Measurements from ENCODE around the gene RXRA.
A peak's percentile ranks its signal among the peaks of the same experiment; 100 is the strongest.

RXRA gene

DNA sequence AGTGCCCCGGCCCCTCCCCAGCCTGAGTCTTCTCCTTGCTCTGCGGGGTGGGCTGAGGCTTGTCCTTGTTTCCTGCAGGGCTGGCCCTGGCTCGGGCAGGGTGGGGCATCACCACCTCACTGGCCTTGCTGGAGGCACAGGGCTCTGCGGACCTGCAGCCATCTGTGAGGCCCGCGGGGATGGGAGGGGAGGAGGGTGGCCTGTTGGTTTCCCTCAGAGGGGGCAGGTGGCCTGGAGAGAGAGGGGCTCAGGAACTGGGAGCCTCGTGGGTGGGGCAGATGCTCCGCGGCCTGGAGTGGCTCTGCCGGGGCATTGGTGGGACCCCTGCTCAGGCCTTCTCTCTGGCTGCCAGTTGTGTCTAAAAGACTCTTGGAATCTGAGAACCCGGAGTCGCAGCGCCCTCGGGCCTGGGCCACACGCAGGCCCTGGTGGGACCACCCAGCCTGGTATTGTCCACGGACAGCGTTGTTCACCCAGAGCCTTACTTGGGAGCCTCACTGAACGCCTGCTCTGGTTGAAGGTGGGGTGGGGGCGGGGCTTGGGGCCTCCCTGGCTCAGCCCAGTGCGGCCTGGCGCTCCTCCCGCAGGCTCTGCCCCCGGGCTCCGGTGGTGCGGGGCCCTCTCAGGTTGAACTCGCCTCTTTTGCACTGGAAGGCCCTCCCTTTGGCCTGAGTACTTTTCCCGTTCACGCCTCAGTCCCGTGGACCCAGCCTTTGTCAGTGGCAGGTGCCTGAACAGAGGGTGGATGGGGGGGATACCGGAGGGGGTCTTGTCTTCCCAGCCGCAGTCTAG, 111.3 kb downstream of the RXRA start:
- no peak for DNase-seq

DNA sequence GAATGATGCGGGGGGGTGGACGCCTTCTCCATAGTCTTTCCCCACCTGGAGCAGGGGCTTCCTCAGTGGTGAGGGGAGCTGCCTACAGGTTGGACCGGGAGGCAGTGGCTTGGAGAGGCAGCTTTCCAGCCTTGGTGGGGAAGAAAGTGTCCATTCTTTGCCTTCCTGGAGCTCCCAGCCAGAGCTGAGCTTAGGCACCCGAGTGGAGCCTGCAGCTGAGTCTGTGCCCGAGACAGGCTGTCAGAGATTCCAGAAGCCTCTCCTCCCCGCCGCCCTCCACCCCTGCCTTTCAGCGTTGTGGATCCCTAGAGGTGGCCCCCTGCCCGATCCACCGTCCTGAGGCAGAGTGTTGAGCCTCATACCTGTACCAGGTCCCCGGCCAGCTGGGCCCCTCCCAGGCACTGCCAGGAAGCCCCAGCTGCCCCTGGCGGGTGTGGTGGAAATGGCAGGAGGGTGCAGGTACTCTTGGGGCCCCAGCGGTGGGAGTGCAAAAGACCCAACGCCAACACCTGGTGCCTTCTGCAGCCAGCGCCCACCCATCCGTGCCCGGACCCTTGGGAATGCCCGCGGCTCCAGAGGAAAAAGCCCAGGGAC, 112.0 kb downstream of the RXRA start:
- DNase-seq, result no peak

DNA sequence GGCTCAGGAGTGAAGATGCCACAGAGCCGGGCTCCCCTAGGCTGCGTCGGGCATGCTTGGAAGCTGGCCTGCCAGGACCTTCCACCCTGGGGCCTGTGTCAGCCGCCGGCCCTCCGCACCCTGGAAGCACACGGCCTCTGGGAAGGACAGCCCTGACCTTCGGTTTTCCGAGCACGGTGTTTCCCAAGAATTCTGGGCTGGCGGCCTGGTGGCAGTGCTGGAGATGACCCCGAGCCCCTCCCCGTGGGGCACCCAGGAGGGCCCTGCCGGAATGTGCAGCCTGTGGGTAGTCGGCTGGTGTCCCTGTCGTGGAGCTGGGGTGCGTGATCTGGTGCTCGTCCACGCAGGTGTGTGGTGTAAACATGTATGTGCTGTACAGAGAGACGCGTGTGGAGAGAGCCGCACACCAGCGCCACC, 113.1 kb downstream of the RXRA start:
- no peak for DNase-seq

DNA sequence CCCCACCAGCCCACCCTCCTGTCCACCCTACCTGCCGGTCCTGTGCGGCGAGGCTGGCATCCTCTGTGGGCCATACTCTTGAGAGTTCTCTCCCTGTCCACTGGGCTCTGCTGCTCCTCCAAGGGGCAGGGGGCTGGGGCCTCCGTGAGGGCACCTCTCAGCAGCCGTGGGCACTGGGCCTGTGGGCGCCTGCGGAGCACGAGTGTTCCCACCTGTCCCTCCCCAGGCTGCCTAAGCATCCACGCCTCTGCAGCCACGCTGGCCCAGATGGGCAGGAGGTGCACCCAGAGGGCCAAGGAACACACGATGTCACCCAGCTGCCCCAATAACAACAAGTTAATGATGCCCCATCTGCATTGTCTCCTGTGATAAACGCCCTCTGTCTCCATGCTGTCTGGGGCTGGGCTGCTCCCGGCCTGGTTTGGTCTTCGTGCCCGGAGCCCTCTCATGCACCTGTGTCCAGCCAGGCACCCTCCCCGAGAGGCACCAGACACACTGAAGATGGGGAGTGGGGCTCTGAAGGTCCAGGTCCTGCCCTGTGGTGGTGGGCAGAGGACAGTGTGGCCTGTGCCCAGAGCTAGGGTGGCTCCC, 114.5 kb downstream of the RXRA start:
- no peak for DNase-seq

DNA sequence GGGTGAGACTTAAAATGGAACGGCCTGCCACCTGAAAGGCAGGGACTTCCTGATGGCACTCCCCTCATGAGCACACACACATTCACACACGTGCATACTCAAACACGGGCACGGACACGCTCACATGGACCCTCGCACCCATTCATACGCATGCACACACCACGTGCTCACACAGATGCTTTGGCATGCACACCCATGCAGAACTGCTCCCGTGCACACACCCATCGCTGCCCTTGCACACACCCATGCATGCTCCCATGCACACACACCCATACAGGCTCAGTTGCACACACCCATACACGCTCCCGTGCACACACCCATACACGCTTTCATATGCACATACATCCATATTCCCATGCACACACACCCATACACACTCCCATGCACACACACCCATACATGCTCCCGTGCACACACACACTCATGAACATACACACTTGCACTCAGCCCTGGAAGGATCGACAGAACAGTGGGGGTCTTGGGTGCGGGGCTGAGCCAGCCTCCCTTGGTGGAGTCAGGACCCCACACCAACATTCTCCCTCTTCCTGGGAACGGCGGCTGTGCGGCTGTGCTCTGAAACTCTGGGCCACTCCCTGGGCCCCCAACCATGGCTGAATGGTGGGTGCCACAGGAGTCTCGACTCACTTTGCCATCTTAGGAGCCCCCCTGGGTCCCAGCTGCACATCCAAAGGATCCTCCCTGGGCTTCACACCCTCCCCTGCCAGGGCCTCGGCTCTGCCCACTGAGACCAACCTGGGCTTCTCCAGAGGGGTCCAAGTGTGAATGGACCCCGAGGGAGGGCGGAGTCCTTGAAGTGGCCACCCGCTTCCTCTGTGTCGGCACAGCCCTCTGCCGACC, 115.2 kb downstream of the RXRA start:
- DNase-seq, result no peak

DNA sequence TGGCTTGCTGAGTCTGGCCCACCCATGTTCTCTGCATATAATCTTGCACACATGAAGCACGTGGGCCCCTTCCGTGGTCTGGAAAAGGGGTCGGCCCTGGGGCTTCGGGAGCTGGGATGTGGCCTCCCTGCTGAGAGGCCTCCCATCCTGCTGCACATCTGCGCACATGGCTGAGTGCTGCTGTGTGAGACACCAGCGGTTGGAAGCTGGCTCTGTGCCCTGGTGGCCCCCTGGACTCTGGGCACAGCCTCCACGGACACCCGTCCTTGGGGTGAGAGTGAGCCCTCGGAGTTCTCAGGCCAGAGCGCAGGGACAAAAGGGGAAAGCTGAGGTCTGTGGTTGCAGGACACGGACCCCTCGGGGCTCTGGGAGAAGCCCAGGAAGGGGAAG, 115.8 kb downstream of the RXRA start:
- no peak for DNase-seq

DNA sequence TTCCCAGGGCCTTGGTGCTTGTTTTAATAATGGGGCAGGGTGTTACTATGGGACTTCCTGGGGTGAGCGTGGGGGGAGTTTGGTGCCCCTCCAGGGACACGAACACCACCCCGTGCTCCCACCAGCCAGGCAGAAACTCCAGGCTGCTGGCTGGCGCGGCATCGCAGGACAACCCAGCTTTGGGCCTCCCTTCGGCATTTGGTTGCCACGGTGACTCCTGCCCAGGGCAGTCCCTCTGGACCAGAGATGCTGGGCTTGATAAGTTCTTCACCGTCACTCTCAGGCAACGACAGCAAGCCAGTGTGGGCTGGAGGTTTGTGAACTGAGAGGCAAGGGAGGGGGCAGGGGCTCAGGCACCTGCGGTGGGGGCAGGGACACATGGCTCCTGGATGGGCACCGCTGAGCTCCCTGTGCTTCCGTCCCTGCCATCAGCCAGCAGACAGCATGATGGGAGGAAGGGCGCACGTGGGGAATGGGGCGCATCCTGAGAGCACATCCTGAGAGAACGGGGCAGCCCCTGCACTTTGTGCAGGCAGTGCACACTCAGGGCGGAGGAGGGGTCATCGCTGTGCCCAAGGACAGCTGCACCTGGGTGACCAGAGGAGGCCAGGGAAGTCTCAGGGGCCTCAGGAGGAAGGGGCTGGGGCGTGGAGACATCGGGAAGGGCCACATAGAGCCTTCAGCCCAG, 116.4 kb downstream of the RXRA start:
- no peak for DNase-seq

DNA sequence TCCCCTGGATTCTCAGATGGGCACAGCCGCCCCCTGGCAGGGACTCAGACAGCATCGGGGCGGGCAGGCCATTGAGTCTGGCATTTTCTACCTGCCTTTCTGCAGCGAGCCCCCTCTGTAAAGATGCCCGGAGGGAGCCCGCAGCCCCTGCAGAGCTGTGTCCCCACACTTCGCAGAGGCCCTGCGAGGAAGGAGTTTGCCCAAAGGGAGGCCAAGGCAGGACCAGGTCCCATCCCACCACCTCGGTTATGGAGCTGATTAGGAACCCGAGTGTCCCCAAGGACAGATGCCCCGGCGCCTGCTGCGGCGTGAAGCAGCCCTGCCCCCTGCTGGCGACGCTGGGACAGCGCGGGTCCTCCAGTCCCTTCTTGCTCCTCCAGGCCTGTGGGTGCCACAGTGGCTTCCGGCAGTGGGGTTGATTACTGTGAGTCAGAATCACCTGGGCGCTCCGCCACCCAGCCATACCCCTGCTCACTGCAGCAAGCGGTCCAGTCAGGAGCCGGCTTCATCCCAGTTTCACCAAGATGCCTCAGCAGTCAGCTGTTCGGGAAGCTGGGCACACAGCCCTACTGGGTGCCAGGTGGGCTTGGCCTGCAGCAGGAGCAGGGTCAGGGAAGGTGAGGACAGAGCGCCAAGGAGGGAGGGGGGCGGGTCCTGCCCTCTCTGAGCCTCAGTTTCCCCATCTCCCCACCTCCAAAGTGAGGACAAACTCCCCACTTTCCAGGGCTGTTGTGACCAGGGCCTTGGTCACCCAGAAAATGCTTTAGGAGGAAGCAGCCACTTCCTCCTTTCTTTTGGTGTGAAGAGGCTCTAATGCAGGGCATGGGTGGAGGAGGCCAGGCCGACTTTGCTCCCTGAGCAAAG, 117.2 kb downstream of the RXRA start:
- peak; percentile 90 for DNase-seq

DNA sequence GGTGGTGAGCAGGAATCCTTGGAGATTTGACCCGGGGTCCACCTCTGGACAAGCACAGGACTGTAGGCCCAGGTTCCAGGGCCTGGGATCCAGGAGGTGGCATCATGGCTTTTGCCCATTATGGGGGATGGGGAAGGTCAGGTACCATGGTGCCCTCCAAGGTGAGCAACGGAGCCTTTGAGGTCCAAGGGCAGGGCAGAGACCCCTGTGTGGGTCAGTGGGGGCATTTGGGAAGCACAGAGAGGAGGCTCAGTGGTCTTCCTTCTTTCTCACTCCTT, 117.7 kb downstream of the RXRA start:
- no peak for DNase-seq

DNA sequence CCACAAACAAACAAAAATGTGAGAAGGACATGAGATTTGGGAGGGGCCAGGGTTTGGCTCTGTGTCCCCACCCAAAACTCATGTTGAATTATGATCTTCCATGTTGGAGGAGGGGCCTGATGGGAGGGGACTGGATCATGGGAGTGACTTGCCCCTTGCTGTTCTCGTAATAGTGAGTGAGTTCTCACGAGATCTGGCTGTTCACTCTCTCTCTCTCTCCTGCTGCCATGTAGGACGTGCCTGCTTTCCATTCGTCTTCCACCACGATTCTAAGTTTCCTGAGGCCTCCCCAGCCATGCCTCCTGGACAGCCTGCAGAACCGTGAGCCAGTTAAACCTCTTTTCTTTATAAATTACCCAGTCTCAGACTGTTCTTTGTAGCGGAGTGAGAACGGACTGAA, 118.7 kb downstream of the RXRA start:
- no peak for DNase-seq

DNA sequence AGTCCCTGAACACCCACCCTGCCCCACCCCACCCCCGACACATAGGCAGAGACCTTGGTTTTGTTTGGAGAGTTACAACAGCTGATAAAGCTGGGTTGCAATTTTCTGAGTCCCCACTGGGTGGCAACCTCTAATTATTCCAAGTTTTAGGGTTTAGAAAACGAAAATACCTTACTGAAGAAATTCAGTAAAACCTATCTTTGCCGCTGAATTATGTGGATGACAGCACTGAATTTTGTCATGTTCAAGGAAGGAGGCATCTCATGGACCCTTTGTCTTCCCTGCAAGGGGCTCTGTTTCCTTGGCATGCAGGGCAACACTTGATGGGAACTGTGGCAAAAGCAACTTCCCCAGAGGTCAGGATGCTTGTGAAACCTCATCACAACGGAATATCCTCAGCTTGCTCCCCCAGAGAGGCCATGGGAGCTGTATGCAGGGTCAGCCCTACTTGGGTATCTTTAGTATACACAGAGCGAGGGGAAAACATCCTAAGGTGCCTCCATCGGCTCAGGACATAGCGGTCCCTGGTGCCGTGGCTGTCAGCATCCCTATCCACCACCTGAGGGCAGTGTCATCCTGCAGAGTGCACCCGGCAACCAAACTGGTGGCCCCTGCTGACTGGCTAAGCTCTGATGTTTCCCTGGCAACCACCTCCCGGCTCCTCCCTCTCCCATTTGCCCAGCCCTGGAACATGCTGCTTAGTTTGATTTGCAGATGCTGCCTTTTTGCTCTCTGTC, 123.1 kb downstream of the RXRA start:
- peak; percentile 90 for DNase-seq

DNA sequence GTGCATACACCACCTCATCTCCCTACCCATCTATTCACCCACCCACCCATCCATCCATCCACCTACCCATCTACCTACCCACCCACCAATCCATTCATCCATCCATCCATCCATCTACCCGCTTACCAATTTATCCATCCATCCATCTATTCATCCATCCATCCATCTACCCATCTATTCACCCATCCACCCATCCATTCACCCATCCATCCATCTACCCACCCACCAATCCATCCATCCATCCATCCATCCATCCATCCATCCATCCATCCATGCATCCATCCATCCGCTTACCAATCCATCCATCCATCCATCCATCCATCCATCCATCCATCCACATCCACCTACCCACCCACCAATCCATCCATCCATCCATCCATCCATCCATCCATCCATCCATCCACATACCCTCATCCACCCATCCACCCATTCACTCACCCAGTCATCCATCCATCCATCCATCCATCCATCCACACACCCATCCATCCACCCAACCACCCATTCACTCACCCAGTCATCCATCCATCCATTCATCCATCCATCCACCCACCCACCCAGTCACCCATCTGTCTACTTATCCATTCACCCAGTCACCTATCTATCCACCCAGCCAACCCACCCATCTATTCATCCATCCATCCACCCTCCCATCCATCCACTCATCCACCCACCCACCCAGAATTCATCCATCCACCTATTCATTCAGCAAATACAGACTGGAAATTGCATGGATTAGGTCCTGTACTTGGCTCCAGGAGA, 125.6 kb downstream of the RXRA start:
- no peak for DNase-seq

DNA sequence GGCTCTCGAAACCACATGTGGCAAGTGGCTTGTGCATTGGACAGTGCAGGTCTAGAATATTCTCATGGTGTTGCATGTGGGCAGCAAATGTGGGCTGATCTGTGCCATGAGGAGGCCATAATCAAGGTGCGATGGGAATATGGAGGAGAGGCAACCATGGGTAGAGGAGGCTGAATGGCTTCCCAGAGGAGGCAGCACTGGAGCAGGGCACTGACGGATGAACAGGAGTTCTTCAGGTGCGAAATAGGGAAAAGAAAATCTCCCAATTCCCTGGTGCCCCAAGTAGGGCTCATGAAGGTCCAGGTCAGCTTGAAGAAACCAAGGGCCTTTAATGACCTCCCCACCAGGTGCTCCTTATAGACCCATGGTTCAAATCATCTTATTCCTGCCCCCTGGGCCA, 126.5 kb downstream of the RXRA start:
- DNase-seq, result no peak

DNA sequence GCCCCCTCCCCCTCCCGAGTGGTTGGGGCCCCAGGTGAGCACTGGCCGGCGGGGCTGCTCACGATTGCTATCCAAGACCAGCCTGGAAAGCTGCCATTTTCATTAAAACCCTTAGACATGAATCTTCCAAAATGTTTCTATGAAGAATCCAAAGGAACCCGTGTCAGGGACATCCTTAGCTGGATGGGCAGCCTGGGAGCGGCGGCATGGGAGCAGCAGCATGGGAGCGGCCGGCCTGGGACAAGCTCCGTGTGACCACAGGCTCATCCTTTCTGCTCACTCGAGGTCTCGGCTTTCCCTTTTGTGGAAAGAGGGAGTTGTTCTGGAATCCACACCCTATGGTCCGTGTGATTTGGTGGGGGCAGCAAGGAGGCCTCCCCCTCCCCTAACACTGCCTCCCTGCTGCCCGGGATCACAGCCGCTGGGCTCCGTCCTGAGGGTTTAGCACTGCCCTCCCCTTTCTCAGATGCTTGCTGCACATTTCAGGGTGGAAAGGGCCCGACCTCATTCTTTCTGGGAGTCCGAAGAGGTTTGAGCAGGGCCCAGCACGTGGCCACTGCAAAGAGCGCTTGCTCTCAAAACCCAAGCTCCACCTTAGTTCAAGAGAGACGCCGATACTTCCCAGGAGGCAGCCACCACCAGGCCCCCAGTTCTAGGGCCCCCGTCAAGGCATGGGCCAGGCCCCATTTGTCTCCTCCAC, 127.7 kb downstream of the RXRA start:
- DNase-seq, result no peak

DNA sequence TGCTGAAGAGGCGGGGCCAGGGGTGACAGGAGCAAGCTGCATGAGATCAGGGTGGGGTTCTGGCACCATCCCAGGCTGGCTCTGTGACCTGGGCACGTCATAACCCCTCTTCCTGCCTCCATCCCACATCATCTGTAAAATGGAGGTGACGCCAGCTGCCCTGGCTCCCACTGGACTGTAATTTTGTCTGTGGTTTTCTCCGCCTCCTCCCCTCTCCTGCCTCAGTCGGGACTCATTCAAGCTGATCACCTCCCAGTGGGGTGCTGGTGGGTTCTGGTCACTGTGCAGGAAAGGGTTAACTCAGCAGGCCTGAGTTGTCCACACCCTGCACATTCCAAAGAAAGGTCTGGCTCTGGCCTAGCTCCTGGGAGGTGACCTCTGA, 128.2 kb downstream of the RXRA start:
- DNase-seq, result no peak

DNA sequence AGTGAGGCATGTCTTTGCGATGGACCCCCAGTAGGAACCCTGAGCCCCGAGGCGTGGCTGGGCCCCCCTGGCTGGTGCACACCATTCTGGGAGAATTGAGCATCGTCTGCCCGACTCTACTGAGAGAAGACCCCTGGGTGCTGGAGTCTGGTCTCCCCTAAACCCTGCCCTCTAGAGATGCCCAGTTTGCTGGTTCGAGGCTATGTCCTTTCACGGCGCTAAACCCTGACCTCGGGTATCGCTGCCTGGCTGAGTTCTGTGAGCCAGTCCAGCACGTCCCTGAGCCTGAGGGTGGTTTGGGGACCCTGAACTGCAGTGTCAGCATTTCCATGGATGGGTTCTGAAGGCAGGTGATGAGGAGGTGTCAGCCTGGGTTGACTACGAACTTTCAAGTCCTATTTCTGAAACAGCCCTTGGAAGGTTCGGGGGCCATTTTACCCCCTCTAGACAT, 128.8 kb downstream of the RXRA start:
- DNase-seq, result no peak

DNA sequence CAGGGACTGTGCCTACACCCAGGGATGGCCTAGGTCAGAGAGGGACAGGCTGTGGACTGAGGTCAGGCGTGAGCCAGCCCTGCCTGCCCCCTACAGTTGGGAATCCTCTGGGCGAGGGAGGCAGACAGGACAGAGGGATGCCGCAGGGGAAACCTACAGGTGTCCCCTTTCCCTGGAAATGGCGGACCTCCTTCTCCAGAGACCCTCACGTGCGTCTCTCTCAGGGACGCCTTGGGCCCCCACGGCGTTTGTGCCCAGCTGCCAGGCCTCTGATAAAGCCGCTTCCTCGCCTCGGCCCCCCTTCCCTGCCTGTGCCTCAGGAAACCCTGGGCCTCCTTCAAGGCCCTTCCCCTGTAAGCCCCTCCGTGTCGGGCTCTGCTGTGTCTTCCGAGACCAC, 129.3 kb downstream of the RXRA start:
- no peak for DNase-seq

DNA sequence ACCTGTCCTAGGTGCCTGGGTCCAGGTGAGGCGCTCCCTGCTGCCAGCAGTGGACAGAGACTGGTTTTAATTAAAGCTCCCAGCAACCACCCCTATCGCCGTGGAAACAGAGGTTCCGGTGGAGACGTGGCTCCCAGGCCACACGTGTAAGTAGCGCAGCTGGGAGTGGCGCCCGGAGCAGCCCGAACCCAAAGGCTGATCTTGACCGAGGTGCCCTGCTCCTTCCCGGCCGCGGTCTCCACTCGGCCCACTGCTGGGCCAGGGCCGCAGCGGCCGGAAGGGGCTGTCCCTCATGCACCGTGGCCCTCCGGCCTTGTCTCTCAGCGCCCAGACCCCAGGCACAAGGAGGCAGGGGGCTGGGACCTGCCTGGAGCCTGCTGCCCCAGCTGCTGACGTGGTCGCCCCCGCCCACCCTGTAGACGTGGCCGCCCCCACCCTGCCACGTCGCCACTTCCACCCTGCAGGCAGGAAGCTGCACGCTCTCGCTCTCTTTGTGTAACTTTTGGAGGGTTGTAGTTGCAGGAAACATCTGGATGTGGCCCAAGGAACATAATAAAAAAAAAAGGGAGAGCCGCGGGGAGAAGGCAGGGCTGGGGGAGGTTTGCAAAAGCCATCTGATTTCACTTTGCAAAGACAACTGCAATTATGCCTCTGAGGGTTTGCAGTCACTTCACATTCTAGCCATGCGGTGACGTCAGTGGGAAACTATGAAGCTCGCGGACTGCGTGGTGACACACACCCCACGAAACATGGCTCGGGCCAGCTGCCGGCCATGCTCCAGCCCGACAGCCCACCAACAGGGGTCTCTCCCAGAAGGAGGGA, 129.9 kb downstream of the RXRA start:
- DNase-seq, result peak; percentile 84

DNA sequence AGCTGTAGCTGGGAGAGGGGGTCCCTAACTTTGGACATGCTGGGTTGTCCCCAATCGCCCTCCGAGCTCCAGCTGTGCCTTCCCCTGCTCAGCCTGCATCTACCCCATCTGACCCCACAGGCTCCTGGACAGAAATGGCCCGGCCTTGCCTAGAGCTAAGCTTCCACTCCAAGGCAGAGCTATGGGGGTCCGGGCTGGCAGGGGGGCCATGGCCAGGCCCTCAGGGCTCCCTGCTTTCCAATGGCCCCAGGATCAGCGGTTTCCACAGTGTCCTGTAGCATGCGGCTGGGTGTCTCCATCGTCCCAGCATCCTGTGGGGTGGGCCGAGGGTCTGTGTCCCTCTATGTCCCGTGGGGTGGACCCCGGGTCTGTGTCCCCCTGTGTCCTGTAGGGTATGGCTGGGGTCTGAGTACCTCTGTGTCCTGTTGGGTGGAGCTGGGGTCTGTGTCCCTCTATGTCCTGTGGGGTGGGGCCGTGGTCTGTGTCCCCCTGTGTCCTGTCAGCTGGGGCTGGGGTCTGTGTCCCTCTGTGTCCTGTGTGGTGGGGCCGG, 130.6 kb downstream of the RXRA start:
- DNase-seq, result no peak
